Measurements from ENCODE around the gene CLEC1A. TPM values are rescaled to one million over a fixed set of nuclear protein-coding genes. Genes with fewer than 3 reads are reported as not detected.

The CLEC1A gene
- total and polyA plus RNA-seq, 2 experiments from 2014 or later: 3.6 to 6.4 TPM

DNA sequence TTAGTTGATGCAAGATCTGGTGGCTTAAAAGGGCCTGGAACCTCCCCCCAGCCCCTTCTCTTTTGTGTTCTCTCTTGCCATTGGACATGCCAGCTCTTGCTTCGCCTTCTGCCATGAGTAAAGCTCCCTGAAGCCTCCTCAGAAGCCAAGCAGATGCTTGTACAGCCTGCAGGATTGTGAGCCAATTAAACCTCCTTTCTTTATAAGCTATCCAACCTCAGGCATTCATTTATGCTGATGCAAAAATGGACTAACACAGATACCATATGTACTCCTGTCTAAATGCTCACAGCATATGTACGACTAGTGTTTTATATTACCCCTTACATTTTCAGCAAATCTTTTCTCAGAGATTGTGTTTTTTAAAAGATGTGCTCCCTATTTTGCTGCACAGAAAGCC lies 26.7 kb downstream of the CLEC1A start:
- H4K20me1 ChIP-seq (ENCODE audit: insufficient read depth, poor library complexity, severe bottlenecking): no peaks in the 10 kb centered on the region
- no peak overlapping the region for H3K4me3 ChIP-seq
- no peaks in the 10 kb centered on the region for H3K27me3 ChIP-seq
- no peaks in the 10 kb centered on the region for H3K9me3 ChIP-seq (ENCODE audit: low read depth)
- no peak overlapping the region for H3K4me2 ChIP-seq
- DNase-seq (ENCODE audit: low spot score): no peak
- WGBS (ENCODE audit: low lambda C conversion rate, missing lambda C conversion rate): 96% methylated on average over 2 of the region's 2 CpGs
- no peaks in the 10 kb centered on the region for H3K9me2 ChIP-seq (replicated peaks; ENCODE audit: insufficient read depth)
- H3K79me2 ChIP-seq: no peaks in the 10 kb centered on the region
- H3K27ac ChIP-seq: no peak overlapping the region
- H2AFZ ChIP-seq: no peak overlapping the region
- no peaks in the 10 kb centered on the region for H3K36me3 ChIP-seq (replicated peaks; ENCODE audit: insufficient read depth, low read depth)
- TF ChIP-seq, protein P1, sequence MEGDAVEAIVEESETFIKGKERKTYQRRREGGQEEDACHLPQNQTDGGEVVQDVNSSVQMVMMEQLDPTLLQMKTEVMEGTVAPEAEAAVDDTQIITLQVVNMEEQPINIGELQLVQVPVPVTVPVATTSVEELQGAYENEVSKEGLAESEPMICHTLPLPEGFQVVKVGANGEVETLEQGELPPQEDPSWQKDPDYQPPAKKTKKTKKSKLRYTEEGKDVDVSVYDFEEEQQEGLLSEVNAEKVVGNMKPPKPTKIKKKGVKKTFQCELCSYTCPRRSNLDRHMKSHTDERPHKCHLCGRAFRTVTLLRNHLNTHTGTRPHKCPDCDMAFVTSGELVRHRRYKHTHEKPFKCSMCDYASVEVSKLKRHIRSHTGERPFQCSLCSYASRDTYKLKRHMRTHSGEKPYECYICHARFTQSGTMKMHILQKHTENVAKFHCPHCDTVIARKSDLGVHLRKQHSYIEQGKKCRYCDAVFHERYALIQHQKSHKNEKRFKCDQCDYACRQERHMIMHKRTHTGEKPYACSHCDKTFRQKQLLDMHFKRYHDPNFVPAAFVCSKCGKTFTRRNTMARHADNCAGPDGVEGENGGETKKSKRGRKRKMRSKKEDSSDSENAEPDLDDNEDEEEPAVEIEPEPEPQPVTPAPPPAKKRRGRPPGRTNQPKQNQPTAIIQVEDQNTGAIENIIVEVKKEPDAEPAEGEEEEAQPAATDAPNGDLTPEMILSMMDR (IDR thresholded peaks at IDR 0.05; ENCODE audit: poor library complexity): no peak
- no peak for TF ChIP-seq EZH2phosphoT487 (IDR thresholded peaks at IDR 0.05; ENCODE audit: low read depth, severe bottlenecking, unreplicated experiment)
- no peaks in the 10 kb centered on the region for H3K4me1 ChIP-seq (ENCODE audit: insufficient read depth)

- Histone ChIP-seq H3K27me3 (no peaks in the 10 kb centered on the region), H3K9me3 (ENCODE audit: low read depth) (no peaks in the 10 kb centered on the region), H3K4me1 (ENCODE audit: insufficient read depth) (no peaks in the 10 kb centered on the region), H3K9me2 (replicated peaks; ENCODE audit: insufficient read depth) (no peaks in the 10 kb centered on the region), H4K20me1 (ENCODE audit: insufficient read depth, poor library complexity, severe bottlenecking) (no peaks in the 10 kb centered on the region), H2AFZ (no peak overlapping the region), H3K36me3 (replicated peaks; ENCODE audit: insufficient read depth, low read depth) (no peaks in the 10 kb centered on the region), H3K4me2 (no peak overlapping the region), H3K4me3 (no peak overlapping the region), H3K27ac (no peak overlapping the region), H3K79me2 (no peaks in the 10 kb centered on the region)
- WGBS (ENCODE audit: low lambda C conversion rate, missing lambda C conversion rate): 90% methylated on average over 4 of the region's 4 CpGs
- no peak for DNase-seq (ENCODE audit: low spot score)
- TF ChIP-seq EZH2phosphoT487 (IDR thresholded peaks at IDR 0.05; ENCODE audit: low read depth, severe bottlenecking, unreplicated experiment): no peak
- TF ChIP-seq EZH2 (IDR thresholded peaks at IDR 0.05; ENCODE audit: borderline replicate concordance): no peak
Observed at GRCh38 chr12:10070380-10070779, 28.4 kb downstream of the CLEC1A start.

DNA sequence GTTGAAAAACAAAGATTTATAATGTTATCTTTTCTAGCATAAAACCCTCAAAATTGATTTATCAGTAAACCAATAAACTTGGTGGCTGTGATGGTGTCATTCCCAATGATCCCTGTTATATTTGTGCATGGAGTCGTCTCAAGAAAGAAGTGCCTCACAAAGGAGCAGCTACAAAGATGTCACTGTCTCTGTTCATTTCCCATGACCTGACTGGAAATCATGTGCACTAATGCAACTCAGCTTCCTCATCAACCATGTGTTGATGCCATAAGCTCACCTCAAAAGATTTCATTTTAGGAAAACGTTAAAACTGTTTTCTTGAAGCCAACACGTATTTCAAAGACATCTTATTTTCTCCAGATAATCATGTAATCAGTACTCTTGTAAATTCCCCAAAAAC lies 28.8 kb downstream of the CLEC1A start:
- Histone ChIP-seq H3K36me3 (replicated peaks; ENCODE audit: insufficient read depth, low read depth) (no peaks in the 10 kb centered on the region), H3K9me3 (ENCODE audit: low read depth) (no peaks in the 10 kb centered on the region), H3K79me2 (no peaks in the 10 kb centered on the region), H3K27ac (no peak overlapping the region), H3K27me3 (no peaks in the 10 kb centered on the region), H3K9me2 (replicated peaks; ENCODE audit: insufficient read depth) (no peaks in the 10 kb centered on the region), H3K4me1 (ENCODE audit: insufficient read depth) (no peaks in the 10 kb centered on the region), H2AFZ (no peak overlapping the region), H3K4me3 (no peak overlapping the region), H3K4me2 (no peak overlapping the region), H4K20me1 (ENCODE audit: insufficient read depth, poor library complexity, severe bottlenecking) (no peaks in the 10 kb centered on the region)
- no peak for DNase-seq (ENCODE audit: low spot score)
- WGBS (ENCODE audit: low lambda C conversion rate, missing lambda C conversion rate): 26% methylated on average over 3 of the region's 3 CpGs
- TF ChIP-seq, protein P1 (IDR thresholded peaks at IDR 0.05; ENCODE audit: poor library complexity): no peak
- TF ChIP-seq EZH2phosphoT487 (IDR thresholded peaks at IDR 0.05; ENCODE audit: low read depth, severe bottlenecking, unreplicated experiment): no peak
- TF ChIP-seq EZH2 (IDR thresholded peaks at IDR 0.05; ENCODE audit: borderline replicate concordance): no peak

DNA sequence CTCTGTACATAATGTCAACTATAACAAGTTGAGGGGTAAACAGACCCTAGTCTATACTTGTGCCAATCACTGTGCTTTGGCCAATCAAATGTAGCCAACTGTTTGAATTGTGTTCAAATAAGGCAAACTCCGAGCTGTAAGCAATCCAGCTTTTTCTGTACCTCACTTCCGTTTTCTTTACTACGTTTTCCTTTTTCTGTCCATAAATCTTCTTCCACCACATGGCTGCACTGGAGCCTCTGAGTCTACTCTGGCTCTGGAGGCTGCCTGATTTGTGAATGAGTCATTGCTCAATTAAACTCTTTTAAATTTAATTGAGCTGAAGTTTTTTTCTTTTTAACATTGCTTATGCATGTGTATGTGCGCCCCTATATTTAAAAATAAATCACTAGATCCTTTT lies 29.7 kb downstream of the CLEC1A start:
- H3K27ac ChIP-seq: no peak overlapping the region
- no peaks in the 10 kb centered on the region for H3K36me3 ChIP-seq (replicated peaks; ENCODE audit: insufficient read depth, low read depth)
- WGBS (ENCODE audit: low lambda C conversion rate, missing lambda C conversion rate): 60% methylated on average over 4 of the region's 4 CpGs
- DNase-seq (ENCODE audit: low spot score): no peak
- H3K9me2 ChIP-seq (replicated peaks; ENCODE audit: insufficient read depth): no peaks in the 10 kb centered on the region
- no peak overlapping the region for H3K4me2 ChIP-seq
- no peak for TF ChIP-seq EZH2phosphoT487 (IDR thresholded peaks at IDR 0.05; ENCODE audit: low read depth, severe bottlenecking, unreplicated experiment)
- TF ChIP-seq EZH2 (IDR thresholded peaks at IDR 0.05; ENCODE audit: borderline replicate concordance): no peak
- TF ChIP-seq, protein P1 (IDR thresholded peaks at IDR 0.05; ENCODE audit: poor library complexity): no peak
- no peaks in the 10 kb centered on the region for H3K4me1 ChIP-seq (ENCODE audit: insufficient read depth)
- H3K4me3 ChIP-seq: no peak overlapping the region
- no peak overlapping the region for H2AFZ ChIP-seq
- H3K9me3 ChIP-seq (ENCODE audit: low read depth): no peaks in the 10 kb centered on the region
- H4K20me1 ChIP-seq (ENCODE audit: insufficient read depth, poor library complexity, severe bottlenecking): no peaks in the 10 kb centered on the region
- no peaks in the 10 kb centered on the region for H3K79me2 ChIP-seq
- H3K27me3 ChIP-seq: no peaks in the 10 kb centered on the region
